ENCODE results near the gene RNF182. TPM values are rescaled to one million over a fixed set of nuclear protein-coding genes. Genes with fewer than 3 reads are reported as not detected.

The RNF182 gene
- total RNA-seq, 4 donors from 2014 or later = 0.32 to 1.3 (median 0.42) TPM; not detected in 1

GRCh38 chr6:13978787-13979186 is 54.0 kb downstream of the RNF182 start:
- 79 to 82% methylated on average over 2 of the region's 2 CpGs for WGBS, 2 donors
- TF ChIP-seq, protein P1, sequence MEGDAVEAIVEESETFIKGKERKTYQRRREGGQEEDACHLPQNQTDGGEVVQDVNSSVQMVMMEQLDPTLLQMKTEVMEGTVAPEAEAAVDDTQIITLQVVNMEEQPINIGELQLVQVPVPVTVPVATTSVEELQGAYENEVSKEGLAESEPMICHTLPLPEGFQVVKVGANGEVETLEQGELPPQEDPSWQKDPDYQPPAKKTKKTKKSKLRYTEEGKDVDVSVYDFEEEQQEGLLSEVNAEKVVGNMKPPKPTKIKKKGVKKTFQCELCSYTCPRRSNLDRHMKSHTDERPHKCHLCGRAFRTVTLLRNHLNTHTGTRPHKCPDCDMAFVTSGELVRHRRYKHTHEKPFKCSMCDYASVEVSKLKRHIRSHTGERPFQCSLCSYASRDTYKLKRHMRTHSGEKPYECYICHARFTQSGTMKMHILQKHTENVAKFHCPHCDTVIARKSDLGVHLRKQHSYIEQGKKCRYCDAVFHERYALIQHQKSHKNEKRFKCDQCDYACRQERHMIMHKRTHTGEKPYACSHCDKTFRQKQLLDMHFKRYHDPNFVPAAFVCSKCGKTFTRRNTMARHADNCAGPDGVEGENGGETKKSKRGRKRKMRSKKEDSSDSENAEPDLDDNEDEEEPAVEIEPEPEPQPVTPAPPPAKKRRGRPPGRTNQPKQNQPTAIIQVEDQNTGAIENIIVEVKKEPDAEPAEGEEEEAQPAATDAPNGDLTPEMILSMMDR (IDR thresholded peaks at IDR 0.05) = no peak
- no peak for TF ChIP-seq POLR2A (IDR thresholded peaks at IDR 0.05)

DNA sequence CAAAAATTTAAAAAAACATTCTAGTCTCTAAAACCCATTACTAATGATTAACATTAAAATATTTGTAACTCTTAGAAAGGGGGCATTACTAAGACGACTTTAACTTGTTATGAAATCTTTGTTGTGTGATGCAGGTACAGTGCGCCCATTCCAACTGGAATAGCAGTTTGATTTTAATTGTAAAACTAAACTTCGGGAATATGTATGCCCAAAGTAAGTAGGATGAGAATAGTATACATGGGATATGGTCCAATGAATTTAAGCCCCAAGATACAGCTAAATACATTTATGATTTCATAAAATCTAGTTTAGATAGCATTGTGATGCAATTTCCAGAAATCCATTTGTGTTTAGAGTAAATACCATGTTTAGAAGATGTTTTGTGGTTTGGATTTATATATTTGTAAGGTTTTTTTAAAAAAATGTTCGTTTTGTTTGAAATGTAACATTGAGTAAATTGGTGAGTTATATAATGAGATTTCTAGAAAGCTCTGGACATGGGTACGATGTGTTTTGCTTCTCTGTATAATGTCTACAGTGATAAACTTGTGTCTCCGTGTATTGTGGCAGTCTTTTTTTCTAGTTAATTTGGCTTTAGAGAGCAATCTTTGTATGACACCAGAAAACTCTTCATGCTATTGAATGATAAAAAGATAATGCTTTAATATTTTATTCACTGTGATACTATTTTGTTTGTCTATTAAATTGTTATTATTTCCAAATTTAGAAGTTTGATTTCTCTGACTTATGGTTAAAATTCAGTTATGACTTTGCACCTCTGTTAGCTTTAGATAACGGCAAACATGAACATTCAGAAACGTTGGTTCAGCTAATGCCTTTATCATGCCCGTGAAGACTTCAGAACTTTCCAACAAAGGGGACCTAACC is 54.8 kb downstream of the RNF182 start:
- TF ChIP-seq, protein P1 (IDR thresholded peaks at IDR 0.05) = no peak
- TF ChIP-seq POLR2A (IDR thresholded peaks at IDR 0.05) = no peak
- no peak for DNase-seq (ENCODE audit: low spot score in 2 of 2)
- H3K4me3 ChIP-seq (ENCODE audit: low read depth, poor library complexity, severe bottlenecking) = no peak overlapping the region
- 90% methylated on average over 9 of the region's 9 CpGs for WGBS, 2 donors
- intact Hi-C loops (cut with DNase I; ENCODE audit: low total_unique reads) = no loop called here

More at GRCh38 chr6:13978787-13979186, 54.0 kb downstream of the RNF182 start:
- no peak for DNase-seq (ENCODE audit: low spot score in 2 of 2)
- intact Hi-C loops (cut with DNase I; ENCODE audit: low total_unique reads) = no loop called here
- no peak overlapping the region for H3K4me3 ChIP-seq (ENCODE audit: low read depth, poor library complexity, severe bottlenecking)

DNA sequence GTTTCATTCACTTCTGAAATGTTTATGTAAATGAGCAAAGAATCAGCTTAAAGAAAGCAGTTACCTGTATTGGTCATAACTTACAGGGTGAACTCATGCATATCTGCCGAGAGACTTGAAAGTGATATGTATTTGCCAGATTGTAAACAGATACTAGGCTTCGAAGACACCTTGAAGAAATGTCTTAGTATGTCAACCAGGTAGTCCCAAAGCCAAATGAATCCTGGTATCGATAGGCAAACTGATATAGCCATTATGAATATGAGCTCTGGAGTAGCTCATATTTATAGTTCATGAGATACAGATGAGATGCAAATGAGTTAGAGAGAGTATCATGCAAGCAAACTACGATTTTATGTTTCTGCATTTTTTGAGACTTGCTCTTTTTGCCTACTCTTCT is 55.8 kb downstream of the RNF182 start:
- TF ChIP-seq POLR2A (IDR thresholded peaks at IDR 0.05) = no peak
- TF ChIP-seq, protein P1 (IDR thresholded peaks at IDR 0.05) = no peak
- DNase-seq (ENCODE audit: low spot score in 2 of 2) = no peak
- intact Hi-C loops (cut with DNase I; ENCODE audit: low total_unique reads) = no loop called here
- 73 to 81% methylated on average over 4 of the region's 4 CpGs for WGBS, 2 donors
- H3K4me3 ChIP-seq (ENCODE audit: low read depth, poor library complexity, severe bottlenecking) = no peak overlapping the region

- WGBS, 2 donors = 53 to 64% methylated on average over 4 of the region's 4 CpGs
- no peak overlapping the region for H3K4me3 ChIP-seq (ENCODE audit: low read depth, poor library complexity, severe bottlenecking)
- TF ChIP-seq, protein P1 (IDR thresholded peaks at IDR 0.05) = no peak
- TF ChIP-seq POLR2A (IDR thresholded peaks at IDR 0.05) = no peak
- intact Hi-C loops (cut with DNase I; ENCODE audit: low total_unique reads) = no loop called here
- no peak for DNase-seq (ENCODE audit: low spot score in 2 of 2)
Measured at GRCh38 chr6:13985663-13986325, 61.0 kb downstream of the RNF182 start.

DNA sequence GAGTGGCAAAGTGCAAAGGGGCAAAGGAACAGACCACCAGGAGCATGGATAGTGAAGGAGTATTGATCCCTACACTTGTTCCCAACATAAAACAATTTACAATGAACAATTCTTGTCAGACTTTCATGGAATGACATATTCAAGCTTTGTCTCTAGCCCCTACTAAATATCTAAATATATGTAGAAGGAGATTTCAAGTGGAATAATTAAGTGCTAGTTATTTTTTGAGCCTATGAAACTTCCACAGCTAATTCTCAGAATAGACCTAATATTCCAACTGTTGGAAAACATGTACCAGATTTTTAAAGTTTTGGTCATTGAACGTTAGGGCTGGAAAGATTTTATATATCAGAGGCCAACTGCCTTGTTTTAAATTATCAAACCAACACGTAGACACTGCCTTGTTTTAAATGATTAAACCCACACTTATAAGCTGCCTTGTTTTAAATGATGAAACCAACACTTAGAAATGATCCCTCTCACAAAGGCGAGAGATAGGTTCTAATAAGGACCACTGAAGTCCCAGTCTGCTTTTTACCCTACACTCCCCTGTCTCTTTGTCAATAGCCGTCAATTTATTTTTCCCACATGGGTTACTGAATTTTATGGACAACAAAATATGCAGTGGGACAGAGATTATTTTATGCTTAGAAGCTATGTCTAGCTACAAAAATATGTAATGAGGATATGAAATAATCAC is 62.1 kb downstream of the RNF182 start:
- intact Hi-C loops (cut with DNase I; ENCODE audit: low total_unique reads) = no loop called here
- 76 to 84% methylated on average over 4 of the region's 4 CpGs for WGBS, 2 donors
- H3K4me3 ChIP-seq (ENCODE audit: low read depth, poor library complexity, severe bottlenecking) = no peak overlapping the region
- TF ChIP-seq, protein P1 (IDR thresholded peaks at IDR 0.05) = no peak
- TF ChIP-seq POLR2A (IDR thresholded peaks at IDR 0.05) = no peak
- DNase-seq (ENCODE audit: low spot score in 2 of 2) = no peak

Measured in lower leg skin (tissue), 4 donors.